H9 (cell line): ENCODE data around the gene CCDC148. TPM values are rescaled to one million over a fixed set of nuclear protein-coding genes. Genes with fewer than 3 reads are reported as not detected.

Experiments
- DNase-seq: peaks from one replicate; pipeline ENCODE4 v3.0.0-alpha.2; 2017
- H2AFZ ChIP-seq: one replicate; pipeline ENCODE4 v1.6.1; 2013; ENCODE audit warnings: mild to moderate bottlenecking, low read length, control low read depth, moderate library complexity
- H2AK5ac ChIP-seq: 2 replicates; pipeline ENCODE4 v1.6.1; 2013; ENCODE audit warnings: low read length, control low read depth, mixed read lengths; ENCODE audit not compliant: insufficient read length
- H2BK120ac ChIP-seq: one replicate; pipeline ENCODE4 v1.6.1; 2013; ENCODE audit warnings: low read depth, mild to moderate bottlenecking, low read length, control low read depth, inconsistent platforms; ENCODE audit not compliant: poor library complexity, severe bottlenecking
- H2BK12ac ChIP-seq: 2 replicates; pipeline ENCODE4 v1.6.1; 2013; ENCODE audit warnings: low read length, control low read depth, mixed read lengths, low read depth; ENCODE audit not compliant: insufficient read length
- H2BK15ac ChIP-seq: 2 replicates; pipeline ENCODE4 v1.6.1; 2013; ENCODE audit warnings: low read depth, low read length, control low read depth
- H2BK20ac ChIP-seq: one replicate; pipeline ENCODE4 v1.6.1; 2013; ENCODE audit warnings: low read depth, mild to moderate bottlenecking, low read length, control low read depth, inconsistent platforms; ENCODE audit not compliant: poor library complexity, severe bottlenecking
- H2BK5ac ChIP-seq: 2 replicates; pipeline ENCODE4 v1.6.1; 2013; ENCODE audit warnings: low read length, control low read depth, mixed read lengths; ENCODE audit not compliant: insufficient read length
- H3K14ac ChIP-seq: 2 replicates; pipeline ENCODE4 v1.6.1; 2013; ENCODE audit warnings: low read length, control low read depth; ENCODE audit not compliant: insufficient read depth
- H3K18ac ChIP-seq: 2 replicates; pipeline ENCODE4 v1.6.1; 2013; ENCODE audit warnings: low read depth, mild to moderate bottlenecking, mixed read lengths, low read length, control low read depth; ENCODE audit not compliant: insufficient read length
- H3K23ac ChIP-seq: 2 replicates; pipeline ENCODE4 v1.6.1; 2013; ENCODE audit warnings: low read length, control low read depth, mixed read lengths, low read depth; ENCODE audit not compliant: insufficient read length
- H3K23me2 ChIP-seq: 2 replicates; pipeline ENCODE4 v1.6.1; 2013; ENCODE audit warnings: low read depth, mild to moderate bottlenecking, mixed read lengths, low read length, control low read depth; ENCODE audit not compliant: insufficient read length, poor library complexity, severe bottlenecking
- H3K27ac ChIP-seq: 2 replicates; pipeline ENCODE4 v1.5.1; 2013; ENCODE audit warnings: low read length, control low read depth, mixed read lengths, low read depth; ENCODE audit not compliant: insufficient read length
- H3K27me3 ChIP-seq: 2 replicates; pipeline ENCODE4 v1.6.1; 2013; ENCODE audit warnings: low read length, control low read depth, inconsistent platforms; ENCODE audit not compliant: insufficient read depth
- H3K4ac ChIP-seq: 2 replicates; pipeline ENCODE4 v1.6.1; 2013; ENCODE audit warnings: low read depth, mild to moderate bottlenecking, control low read depth, inconsistent platforms, low read length, moderate library complexity
- H3K4me1 ChIP-seq: 2 replicates; pipeline ENCODE4 v1.6.1; 2013; ENCODE audit warnings: low read length, control low read depth, inconsistent platforms; ENCODE audit not compliant: insufficient read depth
- H3K4me2 ChIP-seq: 2 replicates; pipeline ENCODE4 v1.6.1; 2013; ENCODE audit warnings: low read length, control low read depth, mixed read lengths; ENCODE audit not compliant: insufficient read length, insufficient read depth
- H3K56ac ChIP-seq: 2 replicates; pipeline ENCODE4 v1.6.1; 2013; ENCODE audit warnings: low read depth, mild to moderate bottlenecking, mixed read lengths, low read length, control low read depth; ENCODE audit not compliant: insufficient read length
- H3K79me1 ChIP-seq: 2 replicates; pipeline ENCODE4 v1.6.1; 2013; ENCODE audit warnings: low read depth, mild to moderate bottlenecking, moderate library complexity, low read length, control low read depth, inconsistent platforms; ENCODE audit not compliant: insufficient read depth, poor library complexity, severe bottlenecking
- H3K79me2 ChIP-seq: 2 replicates; pipeline ENCODE4 v1.6.1; 2013; ENCODE audit warnings: low read length, control low read depth, inconsistent platforms; ENCODE audit not compliant: insufficient read depth
- H3K9ac ChIP-seq: 2 replicates; pipeline ENCODE4 v1.6.1; 2013; ENCODE audit warnings: low read length, control low read depth, mixed read lengths; ENCODE audit not compliant: insufficient read length; ENCODE audit errors: extremely low read depth
- H3K9me3 ChIP-seq: one replicate; pipeline ENCODE4 v1.6.1; 2013; ENCODE audit warnings: low read depth, low read length, inconsistent platforms; ENCODE audit not compliant: control insufficient read depth
- H3T11ph ChIP-seq: one replicate; pipeline ENCODE4 v1.6.1; 2013; ENCODE audit warnings: mild to moderate bottlenecking, low read length, control low read depth, inconsistent platforms
- H4K20me1 ChIP-seq: one replicate; pipeline ENCODE4 v1.6.1; 2013; ENCODE audit not compliant: control insufficient read depth, insufficient read length, insufficient read depth
- H4K5ac ChIP-seq: 2 replicates; pipeline ENCODE4 v1.6.1; 2013; ENCODE audit warnings: low read depth, mild to moderate bottlenecking, mixed read lengths, low read length, control low read depth; ENCODE audit not compliant: insufficient read length
- H4K8ac ChIP-seq: replicated peaks from 2 replicates; pipeline ENCODE4 v1.6.1; 2013; ENCODE audit warnings: low read length, control low read depth, mixed read lengths, low read depth; ENCODE audit not compliant: insufficient read length
- H4K91ac ChIP-seq: 2 replicates; pipeline ENCODE4 v1.6.1; 2013; ENCODE audit warnings: low read depth, mild to moderate bottlenecking, moderate library complexity, mixed read lengths, low read length, control low read depth; ENCODE audit not compliant: insufficient read length
- H3K27ac Mint-ChIP-seq, 3 experiments: 2 replicates in 2 of 3; 3 replicates in 1 of 3; pipeline ENCODE4 v1.8.0; 2020 to 2021; ENCODE audit warnings: mixed read lengths in 3 of 3, mild to moderate bottlenecking in 1 of 3, moderate library complexity in 1 of 3
- H3K27me3 Mint-ChIP-seq: 2 replicates; pipeline ENCODE4 v1.8.0; 2021; ENCODE audit warnings: low read depth, mild to moderate bottlenecking, moderate library complexity, mixed read lengths
- H3K36me3 Mint-ChIP-seq, 3 experiments: 2 replicates in 2 of 3; 3 replicates in 1 of 3; pipeline ENCODE4 v1.8.0; 2020 to 2021; ENCODE audit warnings: low read depth in 3 of 3, mixed read lengths in 3 of 3; ENCODE audit not compliant: insufficient read depth in 1 of 3
- H3K4me1 Mint-ChIP-seq, 2 experiments: 2 replicates each; pipeline ENCODE4 v1.8.0; 2020; ENCODE audit warnings: mixed read lengths in 2 of 2
- H3K4me3 Mint-ChIP-seq, 2 experiments: 2 replicates in 1 of 2; 3 replicates in 1 of 2; pipeline ENCODE4 v1.8.0; 2020 to 2021; ENCODE audit warnings: mild to moderate bottlenecking in 2 of 2, mixed read lengths in 2 of 2, moderate library complexity in 1 of 2
- H3K9me3 Mint-ChIP-seq, 2 experiments: 2 replicates in 1 of 2; 3 replicates in 1 of 2; pipeline ENCODE4 v1.8.0; 2020; ENCODE audit warnings: mild to moderate bottlenecking in 2 of 2, mixed read lengths in 2 of 2, moderate library complexity in 1 of 2
- WGBS: extraction: QIAGEN DNeasy Blood & Tissue Kit; methylation state at CpG from one replicate; pipeline ENCODE4 v1.1.7; 2013; ENCODE audit warnings: missing lambda C conversion rate, low lambda C conversion rate, mixed read lengths; ENCODE audit not compliant: insufficient read length; ENCODE audit errors: extremely low coverage; 5-methylcytosine and 5-hydroxymethylcytosine counted together
- total RNA-seq: library from RNA; stranded (reverse); gene quantifications from 2 replicates; pipeline ENCODE4 v1.2.1, GENCODE V29; 2021
- TF ChIP-seq, protein P1 (sequence below): fragments of 200-600 bp; sonication (generic); conservative IDR thresholded peaks from 3 replicates; pipeline ENCODE4 v1.8.0; 2021; ENCODE audit warnings: antibody characterized with exemption, mild to moderate bottlenecking

The CCDC148 gene
- total RNA-seq, 1 experiment from 2014 or later = 1.5 TPM

DNA sequence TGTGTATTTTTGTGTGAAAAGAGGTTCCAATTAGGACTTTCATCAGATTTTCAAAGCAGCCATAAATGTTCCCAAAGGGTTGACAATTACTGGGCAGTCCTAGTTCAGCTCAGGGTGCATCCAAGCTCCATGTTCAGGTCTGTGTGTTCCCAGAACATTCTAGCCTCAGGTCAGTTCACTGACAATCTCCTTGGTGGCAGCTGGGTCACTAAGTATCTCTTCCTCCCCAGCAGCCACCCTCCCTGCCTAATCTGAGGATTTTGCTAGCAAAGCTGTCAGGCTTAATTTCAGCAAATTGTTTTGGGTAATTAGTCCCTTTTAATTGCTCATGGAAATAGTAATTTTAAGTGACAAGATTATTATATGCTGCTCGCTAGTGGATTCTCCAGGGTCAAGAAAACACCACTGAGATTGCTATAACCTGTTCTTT is 325.1 kb downstream of the CCDC148 start:
- H3K27ac ChIP-seq = no peak overlapping the region
- H3K27me3 ChIP-seq = no peaks in the 10 kb centered on the region
- no peak overlapping the region for H2BK15ac ChIP-seq
- no peaks in the 10 kb centered on the region for H3K23me2 ChIP-seq
- no peak overlapping the region for H2BK120ac ChIP-seq
- H3K4me1 ChIP-seq = peaks cover 2% of the 10 kb centered on the region; the same call in 1 of the 2 replicates
- no peak overlapping the region for H3K4ac ChIP-seq
- H2BK20ac ChIP-seq = no peak overlapping the region
- H2AK5ac ChIP-seq = no peak overlapping the region
- H3K27ac Mint-ChIP-seq = no peak overlapping the region
- H3K79me2 ChIP-seq = no peaks in the 10 kb centered on the region
- H3T11ph ChIP-seq = no peak overlapping the region
- H3K14ac ChIP-seq = no peak overlapping the region
- no peaks in the 10 kb centered on the region for H3K27me3 Mint-ChIP-seq
- H3K79me1 ChIP-seq = no peaks in the 10 kb centered on the region
- H3K56ac ChIP-seq = no peak overlapping the region
- H4K20me1 ChIP-seq = no peaks in the 10 kb centered on the region
- no peak overlapping the region for H2AFZ ChIP-seq
- TF ChIP-seq, protein P1, sequence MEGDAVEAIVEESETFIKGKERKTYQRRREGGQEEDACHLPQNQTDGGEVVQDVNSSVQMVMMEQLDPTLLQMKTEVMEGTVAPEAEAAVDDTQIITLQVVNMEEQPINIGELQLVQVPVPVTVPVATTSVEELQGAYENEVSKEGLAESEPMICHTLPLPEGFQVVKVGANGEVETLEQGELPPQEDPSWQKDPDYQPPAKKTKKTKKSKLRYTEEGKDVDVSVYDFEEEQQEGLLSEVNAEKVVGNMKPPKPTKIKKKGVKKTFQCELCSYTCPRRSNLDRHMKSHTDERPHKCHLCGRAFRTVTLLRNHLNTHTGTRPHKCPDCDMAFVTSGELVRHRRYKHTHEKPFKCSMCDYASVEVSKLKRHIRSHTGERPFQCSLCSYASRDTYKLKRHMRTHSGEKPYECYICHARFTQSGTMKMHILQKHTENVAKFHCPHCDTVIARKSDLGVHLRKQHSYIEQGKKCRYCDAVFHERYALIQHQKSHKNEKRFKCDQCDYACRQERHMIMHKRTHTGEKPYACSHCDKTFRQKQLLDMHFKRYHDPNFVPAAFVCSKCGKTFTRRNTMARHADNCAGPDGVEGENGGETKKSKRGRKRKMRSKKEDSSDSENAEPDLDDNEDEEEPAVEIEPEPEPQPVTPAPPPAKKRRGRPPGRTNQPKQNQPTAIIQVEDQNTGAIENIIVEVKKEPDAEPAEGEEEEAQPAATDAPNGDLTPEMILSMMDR = no peak
- no peak overlapping the region for H3K9ac ChIP-seq
- no peak for DNase-seq
- H3K4me2 ChIP-seq = no peak overlapping the region
- H3K36me3 Mint-ChIP-seq = no peaks in the 10 kb centered on the region
- H4K5ac ChIP-seq = no peak overlapping the region
- H3K4me3 Mint-ChIP-seq = no peak overlapping the region
- H2BK5ac ChIP-seq = no peak overlapping the region
- H3K9me3 ChIP-seq = no peaks in the 10 kb centered on the region
- H3K4me1 Mint-ChIP-seq = peaks cover 6 to 7% of the 10 kb centered on the region in 2 experiments
- no peak overlapping the region for H2BK12ac ChIP-seq
- H4K91ac ChIP-seq = no peak overlapping the region
- no peak overlapping the region for H3K23ac ChIP-seq
- H4K8ac ChIP-seq = no peak overlapping the region
- H3K9me3 Mint-ChIP-seq = no peaks in the 10 kb centered on the region; a peak in 1 of 5 replicates
- no peak overlapping the region for H3K18ac ChIP-seq
- no CpG with 5 or more reads among the region's 1 CpG for WGBS
